HG02943 (cell line): ENCODE results near the gene MCC.

ENCODE experiments used
- ATAC-seq: cut with Tn5 transposase; IDR thresholded peaks from one replicate; pipeline ENCODE4 v1.9.1; 2021; ENCODE audit warnings: mild to moderate bottlenecking, low read depth, moderate library complexity; ENCODE audit not compliant: unreplicated experiment

MCC gene

GRCh38 chr5:113330533-113331208 lies 157.6 kb downstream of the MCC start:
- ATAC-seq = peak; percentile 80

- ATAC-seq = no peak
Observed at GRCh38 chr5:113329981-113330380, 158.3 kb downstream of the MCC start.

- ATAC-seq = no peak
Observed at GRCh38 chr5:113325054-113325453, 163.2 kb downstream of the MCC start.

GRCh38 chr5:113321276-113321675 lies 167.0 kb downstream of the MCC start:
- no peak for ATAC-seq

- ATAC-seq = peak; percentile 83
Observed at GRCh38 chr5:113320273-113320780, 167.9 kb downstream of the MCC start.

GRCh38 chr5:113319256-113320053 lies 168.8 kb downstream of the MCC start:
- no peak for ATAC-seq

GRCh38 chr5:113317636-113318035 lies 170.6 kb downstream of the MCC start:
- ATAC-seq = no peak

- ATAC-seq = no peak
Observed at GRCh38 chr5:113311301-113311700, 177.0 kb downstream of the MCC start.

- ATAC-seq = no peak
Observed at GRCh38 chr5:113302120-113302519, 186.1 kb downstream of the MCC start.

GRCh38 chr5:113299591-113299990 lies 188.7 kb downstream of the MCC start:
- no peak for ATAC-seq

- no peak for ATAC-seq
Observed at GRCh38 chr5:113296676-113297075, 191.6 kb downstream of the MCC start.

GRCh38 chr5:113295111-113295539 lies 193.1 kb downstream of the MCC start:
- ATAC-seq = no peak

- ATAC-seq = peak; percentile 94
Observed at GRCh38 chr5:113294311-113295110, 193.7 kb downstream of the MCC start.

- ATAC-seq = peak; percentile 12
Observed at GRCh38 chr5:113293975-113294310, 194.3 kb downstream of the MCC start.

- no peak for ATAC-seq
Observed at GRCh38 chr5:113293068-113293974, 194.9 kb downstream of the MCC start.

GRCh38 chr5:113292462-113292861 lies 195.8 kb downstream of the MCC start:
- no peak for ATAC-seq

- ATAC-seq = no peak
Observed at GRCh38 chr5:113283558-113283957, 204.7 kb downstream of the MCC start.

GRCh38 chr5:113282472-113282871 lies 205.8 kb downstream of the MCC start:
- no peak for ATAC-seq

- no peak for ATAC-seq
Observed at GRCh38 chr5:113281194-113281593, 207.1 kb downstream of the MCC start.

GRCh38 chr5:113280541-113280940 lies 207.7 kb downstream of the MCC start:
- no peak for ATAC-seq
